ENCODE data around the gene SEMA6B.
"Not testable (repeated sequence)": the region's sequence is repeated elsewhere in the genome, so short reads cannot be mapped to it uniquely, and the experiment has no call there.

DNA sequence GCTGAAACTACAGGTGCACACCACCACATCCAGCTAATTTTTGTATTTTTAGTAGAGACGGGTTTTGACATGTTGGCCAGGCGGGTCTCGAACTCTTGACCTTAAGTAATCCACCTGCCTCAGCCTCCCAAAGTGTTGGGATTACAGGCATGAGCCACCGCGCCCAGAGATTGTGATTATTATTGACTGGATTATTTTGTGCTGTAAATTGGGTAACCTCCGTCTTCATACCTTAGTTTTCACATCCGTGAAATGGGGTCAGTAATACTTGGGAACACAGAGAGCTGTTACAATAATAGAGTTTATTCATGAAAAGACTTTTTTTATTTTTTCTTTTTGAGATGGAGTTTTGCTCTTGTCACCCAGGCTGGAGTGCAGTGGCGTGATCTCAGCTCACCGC lies 35.7 kb upstream of the SEMA6B start:
- not testable (repeated sequence) for TF ChIP-seq CTCF (conservative IDR thresholded peaks at IDR 0.05); ZFX (IDR thresholded peaks at IDR 0.05)
